Type B pancreatic cell (in vitro differentiated cells): ENCODE results near the gene PTPN14. TPM values are rescaled to one million over a fixed set of nuclear protein-coding genes. Genes with fewer than 3 reads are reported as not detected.
"Not testable (repeated sequence)": the region's sequence is repeated elsewhere in the genome, so short reads cannot be mapped to it uniquely, and the experiment has no call there.

Experiments
- DNase-seq: peaks from one replicate; pipeline ENCODE4 v3.0.0; 2021; ENCODE audit warnings: mixed read lengths; ENCODE audit not compliant: unreplicated experiment; ENCODE audit errors: extremely low spot score
- H3K27ac Mint-ChIP-seq: 2 replicates; pipeline ENCODE4 v1.8.0; 2021; ENCODE audit warnings: mild to moderate bottlenecking, mixed read lengths
- H3K27me3 Mint-ChIP-seq: 2 replicates; pipeline ENCODE4 v1.8.0; 2021; ENCODE audit warnings: mixed read lengths
- H3K36me3 Mint-ChIP-seq: 2 replicates; pipeline ENCODE4 v1.8.0; 2021; ENCODE audit warnings: mixed read lengths
- H3K4me1 Mint-ChIP-seq: one replicate; pipeline ENCODE4 v1.8.0; 2021; ENCODE audit warnings: mixed read lengths; ENCODE audit not compliant: unreplicated experiment
- H3K4me3 Mint-ChIP-seq: 2 replicates; pipeline ENCODE4 v1.8.0; 2021; ENCODE audit warnings: mild to moderate bottlenecking, mixed read lengths
- H3K9me3 Mint-ChIP-seq: 2 replicates; pipeline ENCODE4 v1.8.0; 2021; ENCODE audit warnings: mixed read lengths
- CTCF ChIP-seq: fragments of 200-600 bp; sonication (generic); conservative IDR thresholded peaks from 2 replicates; pipeline ENCODE4 v1.5.0; 2021; ENCODE audit warnings: antibody characterized with exemption, mild to moderate bottlenecking
- long read RNA-seq: library from polyadenylated mRNA; unstranded; transcript quantifications from one replicate; pipeline ENCODE4 v2.0.0, GENCODE V29; 2020
- total RNA-seq: library from RNA; stranded (reverse); gene quantifications from 2 replicates; pipeline ENCODE4 v1.2.1, GENCODE V29; 2021; ENCODE audit warnings: low replicate concordance

PTPN14 gene
- 29.2 and 32.3 TPM in 2 replicates for total RNA-seq
- long read RNA-seq, partial matches to known transcripts, result 5 of 8 reads
- long read RNA-seq, other reads (novel, unspliced or antisense), result 3 of 8 reads

GRCh38 chr1:214551436-214552173, at the start of gene PTPN14:
Gene PTPN14, minus strand, starts transcription at chr1:214551602. Its CDS starts 86,799 bp downstream, at chr1:214464803.
- Mint-ChIP-seq H3K4me3 (peak within 1 kb of the TSS; percentile 97), H3K4me1 (peaks cover 31% of the 10 kb centered on the region), H3K27me3 (peaks cover 10% of the 10 kb centered on the region), H3K36me3 (no peaks in the 10 kb centered on the region), H3K27ac (peak within 1 kb of the TSS; percentile 100), H3K9me3 (no peaks in the 10 kb centered on the region)
- TF ChIP-seq CTCF, result peak; percentile 46
- DNase-seq, result peak; percentile 89

- H3K4me1 Mint-ChIP-seq, result no peaks in the 10 kb centered on the region
- no peaks in the 10 kb centered on the region for H3K27me3 Mint-ChIP-seq
- no peak for TF ChIP-seq CTCF
- DNase-seq, result no peak
- H3K9me3 Mint-ChIP-seq, result no peaks in the 10 kb centered on the region
- no peak overlapping the region for H3K27ac Mint-ChIP-seq
- H3K4me3 Mint-ChIP-seq, result no peak overlapping the region
- no peaks in the 10 kb centered on the region for H3K36me3 Mint-ChIP-seq
Observed at GRCh38 chr1:214593158-214593557, 41.8 kb upstream of the PTPN14 start.

- not testable (repeated sequence) for H3K27ac Mint-ChIP-seq, H3K27me3 Mint-ChIP-seq, DNase-seq, H3K4me3 Mint-ChIP-seq, H3K9me3 Mint-ChIP-seq, H3K36me3 Mint-ChIP-seq, H3K4me1 Mint-ChIP-seq
Observed at GRCh38 chr1:214591918-214592317, 40.5 kb upstream of the PTPN14 start.

- no peak for DNase-seq
- Mint-ChIP-seq H3K36me3 (no peaks in the 10 kb centered on the region), H3K27ac (no peak overlapping the region), H3K27me3 (no peaks in the 10 kb centered on the region), H3K4me3 (no peak overlapping the region), H3K4me1 (no peaks in the 10 kb centered on the region), H3K9me3 (no peaks in the 10 kb centered on the region)
- peak; percentile 49 for TF ChIP-seq CTCF
Observed at GRCh38 chr1:214590696-214591095, 39.3 kb upstream of the PTPN14 start.

- no peak for DNase-seq
- no peak overlapping the region for H3K27ac Mint-ChIP-seq
- H3K4me3 Mint-ChIP-seq, result no peak overlapping the region
- TF ChIP-seq CTCF, result no peak
- H3K4me1 Mint-ChIP-seq, result no peaks in the 10 kb centered on the region
- no peaks in the 10 kb centered on the region for H3K27me3 Mint-ChIP-seq
- H3K36me3 Mint-ChIP-seq, result no peaks in the 10 kb centered on the region
- no peaks in the 10 kb centered on the region for H3K9me3 Mint-ChIP-seq
Observed at GRCh38 chr1:214588963-214589597, 37.7 kb upstream of the PTPN14 start.

- H3K27me3 Mint-ChIP-seq, result no peaks in the 10 kb centered on the region
- H3K36me3 Mint-ChIP-seq, result no peaks in the 10 kb centered on the region
- H3K9me3 Mint-ChIP-seq, result no peaks in the 10 kb centered on the region
- DNase-seq, result no peak
- H3K27ac Mint-ChIP-seq, result no peak overlapping the region
- no peaks in the 10 kb centered on the region for H3K4me1 Mint-ChIP-seq
- no peak for TF ChIP-seq CTCF
- H3K4me3 Mint-ChIP-seq, result no peak overlapping the region
Observed at GRCh38 chr1:214587165-214587564, 35.8 kb upstream of the PTPN14 start.
